SK-N-DZ (cell line): ENCODE data around the gene KCNJ4.

Experiments used
- DNase-seq: peaks from one replicate; pipeline ENCODE4 v3.0.0-alpha.2; 2015; ENCODE audit warnings: low spot score

The KCNJ4 gene

DNA sequence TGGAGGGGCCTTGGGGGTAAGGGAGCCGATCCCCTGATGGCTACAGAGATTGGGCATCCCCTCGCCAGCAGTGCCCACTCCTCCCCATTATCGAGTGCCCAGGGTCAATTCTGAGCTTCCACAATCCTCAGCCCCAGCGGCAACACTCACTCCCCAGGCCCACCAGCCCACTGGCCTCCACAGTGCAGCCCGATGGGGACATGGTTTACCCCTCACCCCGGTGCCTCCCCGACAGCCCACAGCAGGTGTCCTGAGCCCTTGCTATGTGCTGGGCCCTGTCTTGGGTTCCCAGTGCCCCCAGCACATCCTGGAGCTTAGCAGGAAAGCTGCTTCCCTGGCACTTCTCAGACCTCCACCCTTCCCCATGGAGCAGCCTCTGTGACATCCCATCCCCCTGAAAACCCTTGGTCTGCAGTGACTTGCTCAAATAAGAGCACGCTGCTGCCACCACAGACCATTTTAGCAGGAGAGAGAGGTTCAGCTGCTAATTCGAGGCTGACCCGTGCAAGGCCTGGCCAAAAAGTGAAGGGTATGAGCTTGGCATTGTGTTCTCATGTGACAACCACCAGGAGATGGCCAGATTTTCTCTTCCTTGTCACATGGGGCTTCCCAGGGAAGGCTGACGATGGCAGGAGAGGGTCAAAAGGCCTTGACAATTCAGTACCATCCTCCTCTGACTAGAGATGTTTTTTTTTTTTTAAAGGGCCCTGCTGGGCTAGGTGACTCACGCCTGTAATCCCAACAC is 23.6 kb downstream of the KCNJ4 start:
- no peak for DNase-seq

DNA sequence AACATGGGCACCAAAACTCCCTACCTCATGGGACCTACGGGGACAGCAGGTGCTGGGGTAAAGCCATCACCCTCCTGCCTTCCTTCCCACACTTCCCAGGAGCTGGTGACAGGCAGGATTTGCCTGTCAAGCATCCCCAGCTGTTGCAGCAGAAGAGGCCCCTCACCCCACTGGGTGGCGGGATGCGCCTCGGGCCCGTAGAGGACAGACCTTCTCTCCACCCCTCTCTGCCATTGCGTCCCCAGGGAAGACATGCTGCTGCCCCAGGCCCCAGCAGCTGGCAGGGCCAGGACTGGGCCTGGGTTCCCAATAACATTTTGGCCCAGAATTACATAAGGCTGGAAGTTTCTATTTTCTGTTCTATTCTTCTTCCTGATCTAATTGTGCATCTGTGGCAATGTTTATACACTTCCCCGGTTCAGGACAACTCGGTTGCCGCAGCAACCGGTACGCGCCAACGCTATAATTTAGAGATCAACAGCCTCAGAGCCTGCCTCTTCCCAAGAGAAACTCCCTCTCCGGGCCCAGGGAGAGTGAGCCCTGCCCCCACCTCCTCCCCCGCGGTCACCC is 25.4 kb downstream of the KCNJ4 start:
- no peak for DNase-seq

DNA sequence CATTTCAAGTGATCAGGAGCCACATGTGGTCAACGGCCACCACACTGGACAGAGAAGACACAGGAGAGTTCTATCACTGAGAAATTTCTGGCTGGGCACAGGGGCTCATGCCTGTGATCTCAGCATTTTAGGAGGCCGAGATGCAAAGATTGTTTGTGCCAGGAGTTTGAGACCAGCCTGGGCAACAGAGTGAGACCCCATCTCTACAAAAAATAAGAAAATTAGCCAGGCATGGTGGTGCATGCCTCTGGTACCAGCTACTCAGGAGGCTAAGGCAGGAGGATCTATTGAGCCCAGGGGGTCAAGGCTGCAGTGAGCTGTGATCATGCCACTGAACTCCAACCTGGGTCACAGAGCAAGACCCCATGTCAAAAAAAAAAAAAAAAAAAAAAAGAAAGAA is 26.3 kb downstream of the KCNJ4 start:
- no peak for DNase-seq

DNA sequence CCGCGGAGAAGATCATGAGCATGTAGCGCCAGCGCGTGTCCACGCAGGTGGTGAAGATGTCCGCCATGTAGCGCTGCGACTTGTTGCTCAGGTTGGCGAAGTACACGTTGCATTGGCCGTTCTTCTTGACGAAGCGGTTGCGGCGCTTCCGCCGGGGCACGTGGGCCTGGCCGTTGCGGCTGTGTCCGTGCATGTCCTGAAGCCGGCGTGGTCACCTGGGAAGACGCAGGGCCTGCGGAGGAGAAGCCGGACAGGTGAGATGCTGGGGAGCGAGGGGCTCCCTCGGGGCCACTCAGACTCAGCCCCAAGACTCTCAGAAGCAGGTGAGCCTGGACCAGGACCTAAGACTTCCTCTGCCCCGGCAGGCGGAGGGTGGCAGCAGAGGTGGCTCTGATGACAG is 27.1 kb downstream of the KCNJ4 start:
- no peak for DNase-seq

DNA sequence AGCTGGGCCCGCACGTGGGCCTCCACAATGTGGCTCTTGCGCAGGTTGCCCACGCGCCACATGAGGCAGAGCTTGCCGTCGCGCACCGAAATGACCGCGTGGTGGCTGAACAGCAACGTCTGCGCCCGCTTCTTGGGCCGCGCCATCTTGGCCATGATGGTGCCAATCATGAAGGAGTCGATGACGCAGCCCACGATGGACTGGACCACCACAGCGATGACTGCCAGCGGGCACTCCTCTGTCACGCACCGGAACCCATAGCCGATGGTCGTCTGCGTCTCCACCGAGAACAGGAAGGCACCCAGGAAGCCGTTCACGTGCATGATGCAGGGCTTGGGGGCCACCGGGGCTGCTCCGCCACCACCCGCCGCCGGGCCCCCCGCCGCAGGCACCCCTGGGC is 27.5 kb downstream of the KCNJ4 start:
- DNase-seq, result no peak

DNA sequence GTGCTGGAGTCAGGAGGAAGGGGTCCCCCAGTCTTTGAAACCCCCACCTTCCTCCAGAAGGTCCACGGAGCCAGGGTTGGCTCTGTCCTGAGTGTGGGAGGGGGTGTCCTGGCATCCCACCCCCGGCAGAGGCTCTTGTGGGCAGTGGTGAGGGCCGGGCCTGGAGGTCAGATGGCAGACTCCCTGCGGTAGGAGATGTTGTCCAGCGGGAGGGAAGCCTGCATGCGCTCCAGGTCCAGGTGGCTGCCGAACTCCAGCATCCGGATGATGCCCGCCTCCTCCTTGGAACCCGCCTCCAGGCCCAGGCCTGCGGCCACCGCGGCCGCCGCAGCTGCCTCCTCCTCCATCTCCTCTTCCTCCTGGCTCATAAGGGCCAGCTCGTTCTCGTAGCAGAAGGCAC is 28.4 kb downstream of the KCNJ4 start:
- DNase-seq, result no peak

DNA sequence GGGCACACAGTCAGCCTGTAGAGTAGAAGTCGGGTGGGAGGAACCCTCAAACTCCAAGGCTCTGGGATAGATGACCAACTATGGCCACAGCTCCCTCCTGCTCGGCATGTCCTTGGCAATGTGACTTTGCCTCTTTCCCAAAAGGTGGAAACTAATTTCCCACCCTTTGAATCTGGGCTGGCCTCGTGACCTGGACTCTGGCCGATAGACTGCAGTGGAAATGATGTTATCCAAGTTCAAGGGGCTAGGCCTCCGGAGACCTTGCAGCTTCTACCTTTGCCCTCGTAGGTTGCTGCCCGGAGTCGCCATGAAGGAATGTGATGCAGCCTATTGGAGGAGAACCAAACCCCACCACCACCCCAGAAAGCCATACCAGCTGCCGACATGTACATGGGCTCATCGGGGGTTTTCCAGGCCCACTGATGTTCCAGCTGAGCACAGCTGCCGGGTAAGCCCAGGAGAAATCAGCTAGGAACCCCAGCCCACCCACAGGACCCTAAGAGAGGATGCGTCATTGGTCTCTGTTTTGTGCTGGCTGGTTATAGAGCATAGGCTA is 30.4 kb downstream of the KCNJ4 start:
- DNase-seq, result no peak

DNA sequence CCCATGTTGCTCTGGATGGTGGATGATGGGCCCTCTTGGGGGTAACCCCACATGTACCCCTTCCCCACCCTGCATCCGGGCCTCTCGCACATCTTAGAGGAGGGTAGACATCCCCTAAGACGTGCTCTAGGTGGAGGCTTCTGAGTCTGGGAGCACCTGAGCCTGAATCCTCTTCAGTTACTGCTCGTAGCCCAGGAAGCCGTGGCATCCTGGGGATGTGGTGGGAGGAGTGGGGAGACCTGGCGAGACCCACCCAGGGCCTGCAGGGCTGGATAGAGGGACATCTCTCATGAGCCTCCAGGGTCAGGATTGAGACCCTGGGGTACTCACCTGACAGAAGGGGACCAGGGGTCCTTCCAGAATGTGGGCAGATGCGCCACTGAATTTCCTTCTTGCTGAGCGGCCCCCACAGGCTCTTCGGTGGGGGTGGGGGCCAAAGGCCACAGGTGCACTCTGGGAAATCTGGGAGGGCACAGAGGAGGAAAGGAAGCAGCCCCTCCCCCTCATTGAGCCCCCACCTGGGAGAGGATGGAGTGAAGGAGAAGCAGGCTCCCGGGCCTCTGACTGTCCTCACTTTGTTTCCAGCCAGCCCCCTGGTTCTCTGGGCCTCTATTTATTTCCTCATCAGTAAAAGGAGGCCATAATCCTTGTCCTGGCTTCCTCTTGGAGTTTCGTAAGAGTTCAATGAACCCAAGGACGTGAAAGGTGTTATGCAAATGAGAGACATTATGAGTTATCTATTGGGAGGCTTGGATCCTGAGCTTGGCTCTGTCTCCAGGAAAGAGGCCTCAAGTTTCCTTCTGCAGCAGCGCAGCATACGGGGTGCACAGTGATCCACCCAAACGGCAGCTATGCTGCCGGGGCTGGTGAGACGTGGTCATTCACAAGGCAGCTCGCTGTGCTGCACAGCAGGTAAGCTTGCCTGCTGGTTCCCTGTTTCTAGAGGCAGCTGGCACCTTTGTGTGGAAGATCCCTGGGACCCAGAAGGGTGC is 31.2 kb downstream of the KCNJ4 start:
- DNase-seq, result no peak

DNA sequence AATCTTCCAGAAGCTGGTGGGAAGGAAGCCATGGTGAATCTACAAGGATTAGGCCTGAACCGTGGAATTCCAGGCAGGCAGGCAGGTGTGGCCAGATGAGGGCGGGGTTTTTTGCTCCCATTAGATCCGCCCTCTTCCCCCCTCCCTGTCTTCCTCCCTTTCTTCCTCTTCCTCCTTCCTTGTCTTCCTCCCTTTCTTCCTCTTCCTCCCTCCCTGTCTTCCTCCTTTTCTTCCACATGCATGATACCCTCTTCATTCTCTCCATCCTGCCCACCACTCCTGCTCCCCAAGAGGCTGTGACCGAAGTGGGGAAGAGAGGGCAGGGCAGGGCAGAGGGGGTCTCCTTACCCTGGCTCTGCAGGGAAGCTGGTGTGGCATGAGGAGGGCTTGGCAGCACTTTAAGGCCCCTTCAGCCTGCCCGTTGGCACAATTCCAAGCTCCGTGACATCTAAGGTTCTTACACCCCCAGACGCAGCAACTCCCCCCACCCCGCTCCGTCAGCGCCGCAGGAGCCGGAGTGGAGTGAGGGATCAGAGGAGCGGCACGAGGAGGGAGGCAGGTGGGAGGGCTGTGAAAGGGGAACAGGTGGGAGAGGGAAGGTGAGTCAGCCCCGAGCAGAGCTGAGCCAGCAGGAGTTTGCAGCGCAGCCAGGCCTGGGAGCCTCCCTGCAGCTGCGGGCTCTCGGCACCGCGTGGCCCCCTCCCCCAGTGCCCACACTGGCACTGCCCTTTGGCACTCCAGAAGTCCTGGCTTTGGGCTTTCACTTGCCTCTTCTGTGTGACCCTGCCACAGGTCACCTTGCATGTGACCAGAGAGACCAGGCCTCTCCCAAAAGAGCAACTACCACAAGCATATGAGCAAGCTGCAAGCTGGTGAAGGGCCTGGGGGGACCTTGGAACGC is 32.1 kb downstream of the KCNJ4 start:
- DNase-seq, result no peak

DNA sequence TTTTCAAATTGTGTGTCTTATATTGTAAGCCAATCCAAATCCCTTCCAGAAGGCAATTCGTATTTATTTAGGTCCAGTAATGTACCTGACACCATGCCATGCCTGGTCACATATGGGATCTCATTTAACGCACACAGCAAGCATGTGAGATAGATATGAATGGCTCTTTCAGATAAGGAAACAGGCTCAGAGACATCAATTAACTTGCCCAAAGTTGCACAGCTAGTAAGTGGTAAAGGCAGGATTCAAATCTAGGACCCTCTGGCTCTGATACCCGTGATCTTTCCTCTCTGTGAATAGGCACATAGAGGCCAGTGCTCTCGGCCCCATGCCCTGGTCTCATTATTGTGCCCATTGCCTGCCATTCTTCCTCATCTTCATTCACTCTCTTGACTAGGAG is 34.3 kb downstream of the KCNJ4 start:
- DNase-seq, result no peak

DNA sequence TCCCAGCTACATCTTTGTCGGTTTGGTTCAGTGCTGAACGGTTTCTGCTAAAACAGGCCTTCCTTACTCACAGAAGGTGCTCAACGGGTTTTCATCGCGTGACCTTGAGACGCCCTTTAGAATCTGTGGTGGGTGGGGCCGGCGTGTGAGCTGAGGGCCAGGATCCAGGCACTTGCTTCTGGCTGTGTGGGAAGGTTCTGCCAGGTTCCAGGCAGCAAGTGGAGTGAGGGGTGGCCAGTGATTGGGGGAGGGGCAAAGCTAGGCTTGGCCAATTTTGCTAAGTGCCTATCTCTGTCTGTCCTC is 35.2 kb downstream of the KCNJ4 start:
- no peak for DNase-seq

DNA sequence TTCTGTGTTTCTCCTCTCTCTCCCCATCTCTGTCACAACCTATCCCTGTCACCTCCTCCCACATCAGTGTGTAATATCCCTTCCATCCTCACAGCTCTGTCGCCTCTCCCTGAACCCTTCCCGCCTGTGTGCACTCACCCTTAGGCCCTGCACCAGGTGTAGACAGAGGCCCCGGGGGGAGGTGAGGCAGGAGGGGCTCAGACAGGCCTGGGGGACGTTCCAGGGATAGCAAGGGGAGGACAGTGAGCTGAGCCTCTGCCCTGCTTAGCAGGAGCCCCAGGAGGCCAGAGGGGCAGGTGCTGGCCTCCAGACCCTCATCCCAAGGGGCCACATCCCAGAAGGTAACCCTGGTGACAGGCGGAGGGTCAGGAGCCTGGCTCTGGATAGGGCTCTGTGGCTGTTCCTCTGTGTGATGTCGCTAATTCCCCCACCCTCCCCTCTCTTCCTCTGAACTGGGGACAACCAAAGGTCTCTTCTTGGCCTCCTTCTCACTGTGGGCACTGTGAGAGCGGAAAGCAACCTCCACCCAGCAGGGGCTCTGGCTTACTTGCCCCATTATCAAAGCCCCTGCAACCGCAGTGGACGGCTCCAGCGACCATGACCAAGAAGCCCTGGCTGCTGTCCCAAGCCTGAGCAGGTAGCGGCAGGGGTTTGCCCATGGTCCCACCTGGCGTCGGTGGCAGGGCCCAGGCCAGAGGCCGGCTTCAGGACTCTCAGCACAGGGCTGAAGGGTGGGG is 35.7 kb downstream of the KCNJ4 start:
- no peak for DNase-seq

DNA sequence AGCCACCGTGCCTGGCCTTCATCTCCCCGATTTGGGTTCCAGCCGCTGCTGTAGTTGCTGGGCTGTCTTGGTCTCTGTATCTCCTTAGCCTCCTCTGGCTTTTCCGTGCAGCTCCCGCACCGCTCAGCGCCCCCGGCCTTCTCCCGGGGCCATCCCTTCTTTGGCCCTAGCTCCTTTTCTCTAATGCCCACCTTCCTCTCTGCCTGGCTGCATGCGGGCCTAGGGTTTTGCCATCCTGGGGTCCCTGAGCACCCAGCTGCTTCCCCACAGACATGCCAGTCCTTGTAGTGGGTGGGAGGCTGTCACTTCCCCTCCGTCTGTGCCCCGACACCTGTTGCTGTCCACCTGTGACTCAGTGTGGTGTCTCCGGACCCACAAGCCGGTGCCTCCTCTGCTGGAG is 36.4 kb downstream of the KCNJ4 start:
- DNase-seq, result no peak

DNA sequence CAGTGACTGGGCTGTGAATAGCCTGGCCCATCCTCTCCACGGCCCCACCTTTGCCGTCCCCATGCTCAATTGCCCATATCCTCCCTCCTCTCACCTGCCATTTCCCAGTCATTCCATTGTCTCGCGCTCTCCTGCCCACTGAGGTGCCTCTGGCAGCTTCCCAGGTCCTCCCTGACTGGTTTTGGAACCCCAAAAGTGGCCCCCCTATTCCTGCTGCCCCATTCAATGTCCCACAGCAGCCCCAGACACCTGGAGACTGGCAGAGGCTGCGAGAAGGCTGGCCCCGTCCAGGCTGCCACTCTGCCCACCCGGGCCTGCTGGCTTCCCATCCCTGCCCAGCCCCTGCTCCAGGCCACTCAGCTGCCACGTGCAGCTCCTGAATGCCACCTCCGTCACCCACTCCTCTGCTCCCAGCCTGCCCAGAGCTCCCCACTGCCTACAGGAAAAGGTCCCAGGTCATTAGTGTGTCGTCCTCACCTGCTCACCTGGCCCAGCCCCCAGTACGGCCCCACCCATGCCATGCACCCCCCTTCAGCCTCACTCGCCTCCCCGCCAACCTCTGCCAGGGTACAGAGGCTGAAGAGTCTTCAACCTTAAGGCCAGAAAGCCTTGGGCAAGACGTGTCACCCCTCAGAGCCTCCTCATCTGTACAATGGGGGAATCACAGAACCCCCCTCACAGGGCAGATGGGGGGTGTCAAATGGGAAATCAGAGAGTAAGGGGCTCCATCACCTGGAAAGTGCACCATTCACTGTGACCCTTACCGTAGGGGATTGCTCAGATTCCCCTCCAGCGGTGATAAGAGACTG is 37.5 kb downstream of the KCNJ4 start:
- no peak for DNase-seq

DNA sequence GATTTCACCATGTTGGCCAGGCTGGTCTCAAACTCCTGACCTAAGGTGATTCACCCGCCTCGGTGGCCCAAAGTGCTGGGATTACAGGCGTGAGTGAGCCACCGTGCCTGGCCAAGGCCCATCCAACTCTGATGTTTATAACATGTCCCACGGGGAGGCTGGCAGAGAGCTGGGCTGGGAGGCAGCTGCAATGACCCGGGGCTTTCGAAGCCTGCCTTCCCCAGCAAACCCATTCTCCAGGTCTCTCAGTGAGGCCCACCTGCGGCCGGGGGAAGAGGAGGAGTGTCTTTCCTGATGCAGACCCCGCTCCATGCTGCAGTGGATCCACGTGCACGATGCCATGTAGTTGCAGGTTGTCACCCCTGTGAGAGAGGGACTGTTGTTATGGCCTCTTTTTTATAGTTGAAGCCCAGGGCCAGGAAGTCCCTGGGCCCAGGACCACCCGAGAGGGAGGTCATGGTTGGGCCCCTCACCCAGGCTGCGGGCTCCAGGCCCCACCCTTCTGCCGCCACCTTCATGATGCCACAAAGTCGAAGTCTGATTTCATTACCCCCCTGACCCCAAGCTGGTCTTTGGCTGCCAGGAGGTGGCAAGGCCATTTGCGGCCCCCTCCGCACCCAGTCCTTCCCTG is 38.3 kb downstream of the KCNJ4 start:
- DNase-seq, result no peak

DNA sequence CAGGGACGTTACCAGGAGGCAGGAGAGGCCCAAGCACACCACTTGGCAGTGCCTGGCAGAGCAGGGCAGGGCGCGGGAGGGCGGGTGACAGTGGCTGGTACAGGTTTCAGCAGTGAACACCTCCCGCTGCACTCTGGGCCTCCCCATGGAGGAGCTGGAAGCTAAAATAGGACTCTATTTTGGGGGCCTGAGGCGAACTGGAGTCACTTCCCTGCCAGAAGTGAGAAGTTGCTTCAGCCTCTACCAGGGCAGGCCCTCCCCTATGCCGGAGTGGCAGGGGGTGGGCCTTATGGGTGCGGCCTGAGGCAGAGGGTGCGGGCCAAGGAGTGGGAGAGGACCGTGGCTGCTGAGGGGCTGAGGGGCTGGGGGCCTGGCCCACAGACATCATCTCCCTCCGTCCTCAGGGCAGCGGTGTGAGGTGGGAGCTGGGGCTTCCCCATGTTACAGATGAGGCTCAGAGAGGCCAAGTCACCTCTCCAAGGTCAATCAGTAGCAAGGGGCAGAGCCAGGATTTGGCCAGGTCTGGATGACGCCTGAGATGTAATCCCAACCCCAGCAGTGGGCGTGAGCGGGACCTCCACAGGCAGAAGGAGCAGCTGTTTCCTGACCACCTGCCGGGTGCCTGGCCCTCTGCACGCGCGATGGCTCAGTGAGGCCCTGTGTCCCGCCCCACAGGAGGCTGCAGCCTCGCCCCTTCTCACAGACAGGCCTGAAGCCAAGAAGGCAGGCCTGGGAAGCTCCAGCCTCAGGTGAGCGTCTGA is 39.3 kb downstream of the KCNJ4 start:
- peak; percentile 41 for DNase-seq

DNA sequence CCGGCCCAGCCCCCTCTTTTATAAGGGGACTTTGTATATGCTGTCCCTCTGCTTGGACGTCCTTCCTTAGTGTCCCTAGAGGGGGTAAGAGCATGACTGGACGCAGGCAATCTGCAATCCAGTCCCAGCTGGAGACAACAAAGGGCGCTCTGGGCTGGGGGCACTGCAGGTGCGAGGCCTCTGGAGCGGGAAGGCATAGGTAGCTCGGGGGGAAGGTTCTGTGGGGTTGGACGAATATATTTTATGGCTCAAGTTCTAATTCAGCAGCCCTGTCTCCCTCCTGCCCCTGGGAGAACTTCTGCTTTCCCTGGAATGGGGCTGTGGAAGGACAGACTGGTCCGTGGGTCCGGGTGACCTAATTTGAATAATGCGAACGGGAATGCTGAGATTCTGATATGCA is 40.0 kb downstream of the KCNJ4 start:
- DNase-seq, result no peak

DNA sequence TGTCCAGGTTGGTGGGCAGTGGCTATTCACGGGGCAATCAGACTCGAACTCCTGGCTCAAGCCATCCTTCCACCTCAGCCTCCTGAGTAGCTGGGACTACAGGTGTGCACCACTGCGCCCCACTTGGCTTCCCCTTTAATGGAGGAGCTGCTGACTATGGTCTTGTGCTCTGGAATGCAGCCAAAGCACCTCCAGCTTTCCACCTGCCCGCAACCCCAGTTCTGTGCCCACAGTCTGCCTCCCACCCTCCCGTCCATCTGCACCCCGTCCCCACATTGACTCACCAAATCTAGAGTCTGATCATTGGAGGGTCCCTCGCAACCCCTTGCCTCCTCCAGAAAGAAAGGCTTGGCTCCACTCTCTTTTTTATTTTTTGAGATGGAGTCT is 41.0 kb downstream of the KCNJ4 start:
- DNase-seq, result no peak
